Stomach smooth muscle (tissue), 2 donors: Measurements from ENCODE around the gene NHERF2.
"Not testable (repeated sequence)": the region's sequence is repeated elsewhere in the genome, so short reads cannot be mapped to it uniquely, and the experiment has no call there.

Source experiments
- H3K27ac ChIP-seq: one replicate; pipeline ENCODE4 v1.7.0; 2013; ENCODE audit warnings: mild to moderate bottlenecking, low read length, inconsistent platforms
- H3K27me3 ChIP-seq, 2 donors: one replicate each; pipeline ENCODE4 v1.7.0; 2013; ENCODE audit warnings: low read length in 2 of 2; ENCODE audit not compliant: insufficient read depth in 2 of 2, control insufficient read depth in 1 of 2
- H3K36me3 ChIP-seq, 2 donors: one replicate each; pipeline ENCODE4 v1.7.0; 2013; ENCODE audit warnings: low read length in 2 of 2; ENCODE audit not compliant: control insufficient read depth in 2 of 2, insufficient read depth in 2 of 2
- H3K4me1 ChIP-seq: one replicate; pipeline ENCODE4 v1.7.0; 2013; ENCODE audit warnings: low read length; ENCODE audit not compliant: control insufficient read depth, insufficient read depth
- H3K4me3 ChIP-seq, 2 donors: one replicate each; pipeline ENCODE4 v1.7.0; 2013; ENCODE audit warnings: low read length in 2 of 2
- H3K9ac ChIP-seq, 2 donors: one replicate each; pipeline ENCODE4 v1.7.0; 2013; ENCODE audit warnings: low read length in 2 of 2, mild to moderate bottlenecking in 1 of 2
- H3K9me3 ChIP-seq, 2 donors: one replicate each; pipeline ENCODE4 v1.7.0; 2013; ENCODE audit warnings: low read length in 2 of 2; ENCODE audit not compliant: control insufficient read depth in 2 of 2
- donor health status: healthy.
- donor health status: Pancreatic carcinoma.

The NHERF2 gene

DNA sequence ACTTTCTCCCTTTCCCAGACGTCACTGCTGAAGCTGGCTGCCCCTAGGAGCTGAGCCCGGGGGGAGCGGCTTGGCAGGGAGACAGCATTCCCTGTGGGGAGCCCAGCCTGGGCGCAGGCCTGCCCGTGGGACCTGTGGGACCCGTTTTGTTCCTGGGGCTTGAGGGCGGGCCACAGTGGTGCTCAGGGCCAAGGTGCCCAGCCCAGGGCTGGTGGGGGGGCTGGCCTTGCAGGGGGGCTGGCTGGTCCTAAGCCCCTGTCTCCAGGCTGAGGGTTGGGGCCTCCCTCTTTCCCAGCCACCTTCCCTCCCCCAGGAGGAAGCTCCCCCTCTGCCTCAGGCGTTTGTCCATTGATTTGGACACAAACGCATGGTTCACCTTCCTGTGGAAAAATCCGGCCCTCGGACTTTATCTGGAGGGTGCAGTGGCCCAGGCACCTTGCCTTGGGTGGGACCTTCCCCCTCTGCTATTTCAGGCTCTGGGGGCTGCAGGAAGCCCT is 4.4 kb downstream of the NHERF2 start:
- H3K36me3 ChIP-seq: peaks cover 0 to 4% of the 10 kb centered on the region in 2 donors
- H3K27me3 ChIP-seq: no peaks in the 10 kb centered on the region
- H3K4me1 ChIP-seq: peaks cover 61% of the 10 kb centered on the region
- no peak overlapping the region for H3K9ac ChIP-seq
- no peak overlapping the region for H3K4me3 ChIP-seq
- no peaks in the 10 kb centered on the region for H3K9me3 ChIP-seq
- H3K27ac ChIP-seq: no peak overlapping the region

DNA sequence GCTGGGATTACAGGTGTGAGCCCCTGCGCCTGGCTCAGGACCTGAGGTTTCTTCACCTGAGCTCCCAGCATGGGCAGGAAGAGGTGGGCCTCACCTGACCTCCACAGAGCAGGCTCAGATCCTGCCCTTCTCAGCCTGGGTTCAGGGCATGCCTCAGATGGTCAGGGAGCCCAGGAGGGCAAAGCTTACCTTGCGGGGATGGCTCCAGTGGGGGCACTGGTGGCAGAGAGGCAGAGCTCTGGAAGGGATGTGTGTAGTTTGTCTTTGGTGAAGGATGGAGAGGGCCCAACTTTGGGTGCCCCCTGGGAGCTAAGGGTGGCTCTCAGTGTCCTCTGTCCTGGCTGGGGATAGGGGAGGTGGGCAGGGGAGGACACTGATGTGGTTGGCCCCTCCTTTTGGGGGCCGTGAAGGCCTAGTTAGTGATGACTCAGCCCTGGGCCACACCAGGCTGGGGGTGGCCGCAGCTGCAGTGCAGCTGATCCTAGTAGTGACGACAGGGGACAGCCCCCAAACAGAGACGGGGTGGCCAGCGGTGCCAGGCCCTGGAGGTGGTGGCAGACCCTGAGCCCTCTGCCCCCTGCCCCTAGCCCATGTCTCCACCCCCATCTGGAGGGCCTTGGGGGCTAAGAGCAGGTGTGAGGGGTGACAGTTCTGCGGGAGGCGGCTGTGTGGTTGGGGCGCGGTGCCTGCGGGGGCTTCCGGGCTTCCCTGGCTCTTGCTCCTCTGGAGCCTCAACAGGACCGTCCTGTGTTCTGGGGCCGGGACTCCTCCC is 5.8 kb downstream of the NHERF2 start:
- Histone ChIP-seq H3K9me3 (no peaks in the 10 kb centered on the region), H3K4me1 (peaks cover 68% of the 10 kb centered on the region), H3K36me3 (peaks cover 0 to 4% of the 10 kb centered on the region in 2 donors), H3K27ac (peak overlapping the region; percentile 90), H3K4me3 (peak overlapping the region in 1 of 2 donors; percentile 69), H3K9ac (no peak overlapping the region), H3K27me3 (no peaks in the 10 kb centered on the region)

DNA sequence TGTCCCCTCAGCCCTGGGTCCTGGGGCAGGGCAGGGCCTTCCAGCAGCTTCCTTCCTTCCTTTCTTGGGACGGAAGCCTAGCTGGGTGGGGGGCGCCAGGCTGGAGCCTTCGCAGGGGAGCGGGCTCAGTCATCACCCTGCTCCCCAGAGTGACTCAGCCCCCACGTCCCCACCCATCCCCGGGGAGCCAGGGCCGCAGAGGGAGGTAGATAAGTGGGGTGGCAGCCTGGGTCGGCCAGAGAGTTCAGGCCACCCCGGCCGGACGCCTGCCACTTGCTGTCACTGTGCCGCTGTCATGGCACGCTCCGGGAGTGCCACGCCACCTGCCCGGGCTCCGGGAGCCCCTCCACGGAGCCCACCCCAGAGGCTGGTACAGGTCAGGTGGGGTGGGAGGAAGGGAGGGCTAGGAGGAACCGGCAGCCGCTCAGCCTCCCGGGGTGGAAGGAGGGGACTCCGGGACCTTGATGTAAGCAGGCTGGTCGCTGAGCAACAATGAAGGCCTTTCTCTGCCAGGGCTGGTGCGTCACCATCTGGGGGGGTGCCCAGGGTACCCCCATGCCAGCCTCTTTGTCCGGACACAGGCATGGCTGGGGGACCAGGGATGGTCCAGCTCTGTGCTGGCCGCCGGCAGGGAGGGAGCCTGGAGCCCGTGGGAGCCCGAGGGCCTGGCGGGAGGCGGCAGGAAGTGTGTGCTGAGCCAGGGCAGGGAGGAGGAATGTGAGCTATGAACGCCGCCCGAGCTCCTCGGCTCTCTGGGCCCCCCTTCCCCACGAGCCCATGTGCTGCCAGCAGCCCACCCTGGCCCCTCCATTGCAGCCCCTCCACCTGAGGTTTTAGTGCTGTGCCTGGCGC is 6.6 kb downstream of the NHERF2 start:
- H3K27ac ChIP-seq: peak overlapping the region; percentile 90
- peak overlapping the region; percentile 59 to 69 for H3K4me3 ChIP-seq
- peaks cover 65% of the 10 kb centered on the region for H3K4me1 ChIP-seq
- no peaks in the 10 kb centered on the region for H3K9me3 ChIP-seq
- peak overlapping the region; percentile 58 for H3K9ac ChIP-seq
- no peaks in the 10 kb centered on the region for H3K27me3 ChIP-seq
- H3K36me3 ChIP-seq: peaks cover 0 to 4% of the 10 kb centered on the region in 2 donors

DNA sequence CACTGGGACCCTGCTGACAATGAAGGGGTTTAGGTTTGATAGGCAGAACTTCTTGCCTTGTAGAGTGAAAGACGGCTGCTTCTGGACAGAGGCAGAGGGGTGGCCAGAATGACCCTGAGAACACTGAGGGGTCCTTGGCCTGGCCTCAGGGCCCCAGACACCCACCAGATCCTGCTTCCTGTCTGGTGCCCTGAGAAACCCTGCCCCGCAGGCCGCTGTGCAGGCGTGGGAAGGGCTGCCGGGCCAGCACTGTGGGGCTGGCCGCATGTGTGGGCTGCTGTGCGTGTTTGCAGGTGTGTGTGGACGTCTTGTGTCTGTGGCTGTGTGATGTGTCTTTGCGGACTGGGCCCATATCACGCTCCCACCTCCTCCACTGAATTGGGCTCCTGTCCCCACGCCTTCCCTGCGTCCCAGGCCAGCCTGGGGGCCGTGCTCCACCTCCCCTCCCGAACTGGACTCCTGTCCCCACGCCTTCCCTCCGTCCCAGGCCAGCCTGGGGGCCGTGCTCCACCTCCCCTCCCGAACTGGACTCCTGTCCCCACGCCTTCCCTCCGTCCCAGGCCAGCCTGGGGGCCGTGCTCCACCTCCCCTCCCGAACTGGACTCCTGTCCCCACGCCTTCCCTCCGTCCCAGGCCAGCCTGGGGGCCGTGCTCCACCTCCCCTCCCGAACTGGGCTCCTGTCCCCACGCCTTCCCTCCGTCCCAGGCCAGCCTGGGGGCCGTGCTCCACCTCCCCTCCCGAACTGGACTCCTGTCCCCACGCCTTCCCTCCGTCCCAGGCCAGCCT is 7.4 kb downstream of the NHERF2 start:
- not testable (repeated sequence) for H3K36me3 ChIP-seq, H3K9me3 ChIP-seq, H3K27me3 ChIP-seq
- peak overlapping the region; percentile 90 for H3K27ac ChIP-seq
- peak overlapping the region; percentile 58 for H3K9ac ChIP-seq
- H3K4me3 ChIP-seq: peak overlapping the region; percentile 59 to 69
- peaks cover 66% of the 10 kb centered on the region for H3K4me1 ChIP-seq

DNA sequence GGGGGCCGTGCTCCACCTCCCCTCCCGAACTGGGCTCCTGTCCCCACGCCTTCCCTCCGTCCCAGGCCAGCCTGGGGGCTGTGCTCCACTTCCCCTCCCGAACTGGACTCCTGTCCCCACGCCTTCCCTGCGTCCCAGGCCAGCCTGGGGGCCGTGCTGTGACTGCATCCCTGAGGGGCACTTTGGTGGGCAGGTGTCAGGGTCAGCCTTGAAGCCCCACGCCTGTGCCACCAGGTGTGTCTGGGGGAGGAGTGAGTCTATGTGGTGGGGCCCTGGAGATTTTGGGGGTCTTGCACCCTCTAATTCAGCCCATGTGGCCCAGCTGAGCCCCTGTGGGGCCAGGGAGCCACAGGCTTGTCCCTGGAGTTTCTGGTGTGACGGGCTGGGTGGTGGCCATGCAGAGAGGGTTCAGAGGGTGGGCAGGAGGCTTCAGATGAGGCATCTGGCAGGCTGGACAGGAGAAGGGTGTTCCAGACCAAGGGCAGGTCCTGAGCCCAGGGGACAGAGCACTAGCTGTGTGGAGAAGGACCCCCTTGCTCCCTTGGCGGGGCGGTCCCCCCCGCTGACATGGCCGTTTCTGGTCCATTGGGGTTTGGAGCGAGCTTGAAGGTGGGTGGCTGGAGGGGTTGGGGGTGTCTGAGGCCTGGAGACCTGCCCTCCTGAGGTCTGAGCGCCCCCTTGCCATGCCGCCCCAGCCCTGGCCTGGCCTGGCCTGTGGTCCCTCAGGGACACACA is 8.2 kb downstream of the NHERF2 start:
- Histone ChIP-seq H3K4me3 (peak overlapping the region in 1 of 2 donors; percentile 47), H3K4me1 (peaks cover 74% of the 10 kb centered on the region), H3K27ac (peak overlapping the region; percentile 78), H3K9me3 (no peaks in the 10 kb centered on the region), H3K9ac (peak overlapping the region; percentile 22 to 29), H3K27me3 (no peaks in the 10 kb centered on the region), H3K36me3 (peaks cover 0 to 1% of the 10 kb centered on the region in 2 donors)

DNA sequence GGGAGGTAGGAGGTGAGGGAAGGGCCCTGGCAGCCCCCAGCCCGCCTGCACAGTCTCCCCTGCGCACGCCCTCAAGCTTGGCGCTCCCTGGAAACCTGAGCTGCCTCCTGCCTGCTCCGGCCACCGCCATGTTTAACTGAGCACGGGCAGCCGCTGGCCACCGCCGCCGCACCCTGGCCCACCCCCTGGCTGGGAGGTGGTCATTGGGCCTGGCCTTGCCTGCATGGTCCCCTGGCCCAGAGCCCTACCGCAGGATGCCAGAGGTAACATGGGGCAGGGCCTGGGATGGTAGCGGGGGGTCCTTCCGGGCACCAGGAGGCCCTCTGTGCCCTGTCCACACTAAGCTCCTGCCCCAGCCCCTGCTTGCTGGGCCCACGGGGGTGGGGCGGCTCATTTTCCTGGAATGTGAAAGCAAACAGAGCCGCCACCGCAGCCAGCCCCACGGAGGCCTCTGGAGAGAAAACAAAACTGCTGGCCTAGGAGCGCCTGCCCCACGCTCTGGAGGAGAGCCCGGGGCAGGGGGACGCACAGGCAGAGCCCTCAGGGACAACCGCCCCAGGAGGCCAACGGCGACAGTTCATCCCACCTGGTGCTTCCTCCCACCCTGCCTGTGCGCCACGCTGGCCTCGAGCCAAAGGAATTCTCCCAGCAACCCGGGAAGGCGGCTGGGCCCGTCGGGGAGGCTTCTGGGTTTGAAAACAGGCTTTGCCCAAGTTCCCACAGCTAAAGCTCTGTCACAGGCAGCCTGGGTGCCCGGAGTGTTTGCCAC is 8.9 kb downstream of the NHERF2 start:
- no peaks in the 10 kb centered on the region for H3K27me3 ChIP-seq
- H3K4me1 ChIP-seq: peaks cover 73% of the 10 kb centered on the region
- no peaks in the 10 kb centered on the region for H3K9me3 ChIP-seq
- H3K27ac ChIP-seq: peak overlapping the region; percentile 78
- H3K4me3 ChIP-seq: peak overlapping the region in 1 of 2 donors; percentile 47
- peak overlapping the region; percentile 32 to 62 for H3K9ac ChIP-seq
- H3K36me3 ChIP-seq: no peaks in the 10 kb centered on the region

DNA sequence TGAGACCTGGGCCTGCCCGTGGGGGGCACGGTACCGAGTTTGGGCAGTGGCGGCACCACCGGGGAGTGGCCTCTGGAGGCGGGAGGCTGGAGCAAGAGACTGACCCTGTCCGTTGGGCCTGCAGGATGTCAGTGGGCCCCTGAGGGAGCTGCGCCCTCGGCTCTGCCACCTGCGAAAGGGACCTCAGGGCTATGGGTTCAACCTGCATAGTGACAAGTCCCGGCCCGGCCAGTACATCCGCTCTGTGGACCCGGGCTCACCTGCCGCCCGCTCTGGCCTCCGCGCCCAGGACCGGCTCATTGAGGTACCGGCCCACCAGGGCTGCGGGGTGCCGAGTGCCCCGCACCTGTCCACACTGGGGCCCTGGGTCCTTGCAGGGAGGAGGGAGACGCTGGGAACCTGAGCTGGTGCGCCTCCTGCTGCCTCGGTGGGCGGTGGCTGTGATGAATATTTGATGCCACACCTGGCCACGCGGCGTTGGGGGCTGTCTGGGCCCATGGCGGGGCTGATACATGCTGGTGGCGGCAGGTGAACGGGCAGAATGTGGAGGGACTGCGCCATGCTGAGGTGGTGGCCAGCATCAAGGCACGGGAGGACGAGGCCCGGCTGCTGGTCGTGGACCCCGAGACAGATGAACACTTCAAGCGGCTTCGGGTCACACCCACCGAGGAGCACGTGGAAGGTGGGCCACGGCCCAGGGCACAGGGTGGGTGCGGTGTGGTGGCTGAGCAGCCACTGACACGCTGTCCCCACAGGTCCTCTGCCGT is 9.7 kb downstream of the NHERF2 start:
- Histone ChIP-seq H3K27ac (peak overlapping the region; percentile 78), H3K36me3 (no peaks in the 10 kb centered on the region), H3K4me3 (peak overlapping the region in 1 of 2 donors; percentile 47)

GRCh38 chr16:2037115-2037514 is 10.4 kb downstream of the NHERF2 start:
- H3K9ac ChIP-seq: no peak overlapping the region
- H3K27me3 ChIP-seq: no peaks in the 10 kb centered on the region
- H3K27ac ChIP-seq: peak overlapping the region; percentile 78
- no peaks in the 10 kb centered on the region for H3K9me3 ChIP-seq
- no peak overlapping the region for H3K4me3 ChIP-seq
- peaks cover 76% of the 10 kb centered on the region for H3K4me1 ChIP-seq
- H3K36me3 ChIP-seq: no peaks in the 10 kb centered on the region

More for the DNA sequence above, 9.7 kb downstream of the NHERF2 start:
- Histone ChIP-seq H3K9ac (peak overlapping the region; percentile 32 to 62), H3K27me3 (no peaks in the 10 kb centered on the region), H3K9me3 (no peaks in the 10 kb centered on the region), H3K4me1 (peaks cover 73% of the 10 kb centered on the region)
